HepG2 (cell line): Measurements from ENCODE around the gene NOL8. TPM values are rescaled to one million over a fixed set of nuclear protein-coding genes. Genes with fewer than 3 reads are reported as not detected.

Experiments
- AGO1 ChIP-seq: fragments of 200-400 bp; formaldehyde crosslinking; IDR thresholded peaks from 2 replicates; pipeline ENCODE4 v1.6.1; 2017; ENCODE audit warnings: mild to moderate bottlenecking, low read depth, low read length, moderate library complexity; ENCODE audit not compliant: poor library complexity, severe bottlenecking
- ASH2L ChIP-seq: fragments of 300-600, 200-600 bp; sonication (generic); IDR thresholded peaks from 2 replicates; pipeline ENCODE4 v1.7.0; 2017; ENCODE audit warnings: low read depth, mild to moderate bottlenecking, moderate library complexity, mixed read lengths, low read length; ENCODE audit not compliant: insufficient read length
- CBX5 ChIP-seq: sonication (generic); formaldehyde crosslinking; IDR thresholded peaks from 2 replicates; pipeline ENCODE4 v1.4.0; 2020; ENCODE audit warnings: missing genetic modification reagents, borderline replicate concordance
- CHD4 ChIP-seq: fragments of 200-600 bp; sonication (generic); IDR thresholded peaks from 2 replicates; pipeline ENCODE4 v1.7.0; 2017; ENCODE audit warnings: mild to moderate bottlenecking, low read length, borderline replicate concordance
- GFI1 ChIP-seq: sonication (generic); formaldehyde crosslinking; IDR thresholded peaks from 2 replicates; pipeline ENCODE4 v1.5.0; 2020; ENCODE audit warnings: missing genetic modification reagents, mild to moderate bottlenecking, borderline replicate concordance
- HIVEP1 ChIP-seq: sonication (generic); formaldehyde crosslinking; IDR thresholded peaks from 2 replicates; pipeline ENCODE4 v1.4.0; 2020; ENCODE audit warnings: mild to moderate bottlenecking, missing genetic modification reagents
- JUND ChIP-seq: sonication (generic); formaldehyde crosslinking; IDR thresholded peaks from 2 replicates; pipeline ENCODE4 v1.8.0; 2022; ENCODE audit warnings: mild to moderate bottlenecking, missing genetic modification reagents
- NFRKB ChIP-seq: fragments of 450-650 bp; IDR thresholded peaks from 2 replicates; pipeline ENCODE4 v1.6.1; 2017
- PAF1 ChIP-seq: IDR thresholded peaks from 2 replicates; pipeline ENCODE4 v1.6.1; 2016; ENCODE audit warnings: missing genetic modification reagents, missing compliant biosample characterization
- POLR2AphosphoS5 ChIP-seq: IDR thresholded peaks from 2 replicates; pipeline ENCODE4 v1.6.1; 2012; ENCODE audit warnings: low read depth, low read length
- PPARG ChIP-seq: conservative IDR thresholded peaks from 2 replicates; pipeline ENCODE4 v1.6.1; 2016; ENCODE audit warnings: missing biosample characterization, missing genetic modification reagents
- RFXANK ChIP-seq: IDR thresholded peaks from 2 replicates; pipeline ENCODE4 v1.6.1; 2016
- SCMH1 ChIP-seq: sonication (generic); formaldehyde crosslinking; IDR thresholded peaks from 2 replicates; pipeline ENCODE4 v1.9.0; 2021; ENCODE audit warnings: missing genetic modification reagents, mild to moderate bottlenecking, borderline replicate concordance
- SMAD1 ChIP-seq: sonication (generic); formaldehyde crosslinking; IDR thresholded peaks from 2 replicates; pipeline ENCODE4 v1.4.0; 2020; ENCODE audit warnings: missing genetic modification reagents, low read depth, mild to moderate bottlenecking, borderline replicate concordance
- TARDBP ChIP-seq: sonication (generic); formaldehyde crosslinking; IDR thresholded peaks from 2 replicates; pipeline ENCODE4 v1.8.0; 2022; ENCODE audit warnings: mild to moderate bottlenecking, missing genetic modification reagents
- TMF1 ChIP-seq: sonication (generic); formaldehyde crosslinking; IDR thresholded peaks from 2 replicates; pipeline ENCODE4 v1.8.1; 2022; ENCODE audit warnings: low read depth, missing genetic modification reagents
- ZBTB20 ChIP-seq: sonication (generic); formaldehyde crosslinking; IDR thresholded peaks from 2 replicates; pipeline ENCODE4 v1.8.1; 2023; ENCODE audit warnings: missing genetic modification reagents, low read depth, mild to moderate bottlenecking, borderline replicate concordance
- ZC3H13 ChIP-seq: sonication (generic); formaldehyde crosslinking; IDR thresholded peaks from 2 replicates; pipeline ENCODE4 v1.8.1; 2023; ENCODE audit warnings: mild to moderate bottlenecking, missing genetic modification reagents, moderate library complexity
- ZNF572 ChIP-seq: sonication (generic); formaldehyde crosslinking; IDR thresholded peaks from 2 replicates; pipeline ENCODE4 v1.5.1; 2020; ENCODE audit warnings: mild to moderate bottlenecking, missing genetic modification reagents
- ZNF761 ChIP-seq: sonication (generic); formaldehyde crosslinking; conservative IDR thresholded peaks from 2 replicates; pipeline ENCODE4 v1.4.0; 2020; ENCODE audit warnings: mild to moderate bottlenecking, missing genetic modification reagents
- ZNF883 ChIP-seq: sonication (generic); formaldehyde crosslinking; IDR thresholded peaks from 2 replicates; pipeline ENCODE4 v1.5.1; 2020; ENCODE audit warnings: mild to moderate bottlenecking, missing genetic modification reagents; ENCODE audit errors: not compliant biosample characterization
- polyA plus RNA-seq, 8 experiments: library from polyadenylated mRNA; depleted of rRNA in 3 of 8; stranded (reverse) in 7 of 8; unstranded in 1 of 8; fragments of >200 nt; fragmentation: Illumina TruSeq in 4 of 8; extraction: Trizol in 4 of 8; gene quantifications; 2 replicates each; pipeline versions ENCODE4 v1.2.1 to v1.2.3, GENCODE V29; 2011 to 2016; ENCODE audit warnings: low read depth in 4 of 8, missing spikeins in 1 of 8, mixed read lengths in 1 of 8; ENCODE audit not compliant: insufficient read depth in 1 of 8
- total RNA-seq, 5 experiments: library from RNA; depleted of rRNA; stranded (reverse); fragments of >200 nt; fragmentation: Illumina TruSeq; extraction: Trizol; gene quantifications; 2 replicates each; pipeline ENCODE4 v1.2.3, GENCODE V29; 2016; ENCODE audit warnings: low read depth in 1 of 5
- TF ChIP-seq, protein P1 (sequence below): sonication (generic); formaldehyde crosslinking; IDR thresholded peaks from 2 replicates; pipeline ENCODE4 v1.5.0; 2020; ENCODE audit warnings: missing genetic modification reagents
- TF ChIP-seq, protein P2 (sequence below): sonication (generic); formaldehyde crosslinking; IDR thresholded peaks from 2 replicates; pipeline ENCODE4 v1.5.1; 2020; ENCODE audit warnings: mild to moderate bottlenecking, missing genetic modification reagents, moderate library complexity
- TF ChIP-seq, protein P3 (sequence below): sonication (generic); formaldehyde crosslinking; IDR thresholded peaks from 2 replicates; pipeline ENCODE4 v1.4.0; 2020; ENCODE audit warnings: mild to moderate bottlenecking, missing genetic modification reagents, borderline replicate concordance

The NOL8 gene
- total and polyA plus RNA-seq, 2 of the 13 experiments (the other 11 are each of a cell fraction or from before 2014, with no cell fraction given) = 12.8 to 36.3 TPM

DNA sequence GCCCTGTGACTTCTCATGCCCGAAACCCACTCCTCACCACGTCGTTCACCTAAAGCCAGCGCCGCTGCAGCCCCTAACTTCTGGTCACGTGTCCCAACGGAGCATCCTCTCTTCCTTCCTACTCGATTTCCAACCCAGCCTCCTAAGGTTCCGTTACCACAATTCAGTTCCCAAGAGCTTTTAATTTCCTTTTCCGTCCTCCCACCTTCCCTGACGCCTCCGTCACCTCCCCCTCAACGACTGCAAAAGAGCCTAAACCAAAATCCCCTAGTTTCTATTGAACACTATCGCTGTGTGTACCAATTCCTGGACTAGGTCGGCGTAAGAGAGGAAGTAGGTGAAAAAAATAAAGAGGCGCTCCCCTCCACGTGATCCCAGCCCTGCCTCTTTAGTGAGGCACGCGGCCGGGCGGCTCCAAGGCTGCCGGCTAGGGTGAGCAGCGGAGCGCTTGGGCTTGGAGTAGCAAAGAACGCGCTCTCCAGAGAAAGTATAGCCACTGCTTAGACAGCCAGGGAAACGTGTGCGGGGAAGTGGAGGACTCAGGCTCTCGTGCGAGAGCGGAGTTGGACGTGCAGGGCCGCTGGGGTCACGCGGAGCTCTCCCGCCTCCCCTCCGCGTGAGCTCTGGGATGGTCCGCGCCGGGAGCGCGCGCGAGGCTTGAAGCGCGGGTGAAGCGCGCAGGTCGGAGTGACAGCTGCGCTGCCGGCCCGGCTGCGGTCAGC, at the start of gene NOL8, which contains the start of gene CENPP (continued):
- TF ChIP-seq, protein P1, sequence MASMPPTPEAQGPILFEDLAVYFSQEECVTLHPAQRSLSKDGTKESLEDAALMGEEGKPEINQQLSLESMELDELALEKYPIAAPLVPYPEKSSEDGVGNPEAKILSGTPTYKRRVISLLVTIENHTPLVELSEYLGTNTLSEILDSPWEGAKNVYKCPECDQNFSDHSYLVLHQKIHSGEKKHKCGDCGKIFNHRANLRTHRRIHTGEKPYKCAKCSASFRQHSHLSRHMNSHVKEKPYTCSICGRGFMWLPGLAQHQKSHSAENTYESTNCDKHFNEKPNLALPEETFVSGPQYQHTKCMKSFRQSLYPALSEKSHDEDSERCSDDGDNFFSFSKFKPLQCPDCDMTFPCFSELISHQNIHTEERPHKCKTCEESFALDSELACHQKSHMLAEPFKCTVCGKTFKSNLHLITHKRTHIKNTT (CRISPR knock-in tag) = no peak
- TF ChIP-seq SMAD1 (CRISPR knock-in tag) (no peak), HIVEP1 (CRISPR knock-in tag) (peak; percentile 63), ASH2L (peak; percentile 100), POLR2AphosphoS5 (peak; percentile 94), ZNF761 (no peak), TARDBP (CRISPR knock-in tag) (no peak; the same call in 1 of the 2 replicates), SCMH1 (CRISPR knock-in tag) (no peak), GFI1 (CRISPR knock-in tag) (0 out of 2 replicates have a peak, but pooled peaks have one; percentile 42), PPARG (CRISPR knock-in tag) (no peak), CHD4 (no peak), ZBTB20 (peak; percentile 63; the same call in 1 of the 2 replicates), JUND (CRISPR knock-in tag) (no peak), ZNF883 (CRISPR knock-in tag) (no peak), CBX5 (CRISPR knock-in tag) (peak; percentile 87), ZNF572 (CRISPR knock-in tag) (no peak), PAF1 (no peak), AGO1 (no peak), TMF1 (CRISPR knock-in tag) (no peak), ZC3H13 (CRISPR knock-in tag) (0 out of 2 replicates have a peak, but pooled peaks have one; percentile 11), NFRKB (peak; percentile 15; the same call in 1 of the 2 replicates), RFXANK (0 out of 2 replicates have a peak, but pooled peaks have one; percentile 76)
- TF ChIP-seq, protein P2, sequence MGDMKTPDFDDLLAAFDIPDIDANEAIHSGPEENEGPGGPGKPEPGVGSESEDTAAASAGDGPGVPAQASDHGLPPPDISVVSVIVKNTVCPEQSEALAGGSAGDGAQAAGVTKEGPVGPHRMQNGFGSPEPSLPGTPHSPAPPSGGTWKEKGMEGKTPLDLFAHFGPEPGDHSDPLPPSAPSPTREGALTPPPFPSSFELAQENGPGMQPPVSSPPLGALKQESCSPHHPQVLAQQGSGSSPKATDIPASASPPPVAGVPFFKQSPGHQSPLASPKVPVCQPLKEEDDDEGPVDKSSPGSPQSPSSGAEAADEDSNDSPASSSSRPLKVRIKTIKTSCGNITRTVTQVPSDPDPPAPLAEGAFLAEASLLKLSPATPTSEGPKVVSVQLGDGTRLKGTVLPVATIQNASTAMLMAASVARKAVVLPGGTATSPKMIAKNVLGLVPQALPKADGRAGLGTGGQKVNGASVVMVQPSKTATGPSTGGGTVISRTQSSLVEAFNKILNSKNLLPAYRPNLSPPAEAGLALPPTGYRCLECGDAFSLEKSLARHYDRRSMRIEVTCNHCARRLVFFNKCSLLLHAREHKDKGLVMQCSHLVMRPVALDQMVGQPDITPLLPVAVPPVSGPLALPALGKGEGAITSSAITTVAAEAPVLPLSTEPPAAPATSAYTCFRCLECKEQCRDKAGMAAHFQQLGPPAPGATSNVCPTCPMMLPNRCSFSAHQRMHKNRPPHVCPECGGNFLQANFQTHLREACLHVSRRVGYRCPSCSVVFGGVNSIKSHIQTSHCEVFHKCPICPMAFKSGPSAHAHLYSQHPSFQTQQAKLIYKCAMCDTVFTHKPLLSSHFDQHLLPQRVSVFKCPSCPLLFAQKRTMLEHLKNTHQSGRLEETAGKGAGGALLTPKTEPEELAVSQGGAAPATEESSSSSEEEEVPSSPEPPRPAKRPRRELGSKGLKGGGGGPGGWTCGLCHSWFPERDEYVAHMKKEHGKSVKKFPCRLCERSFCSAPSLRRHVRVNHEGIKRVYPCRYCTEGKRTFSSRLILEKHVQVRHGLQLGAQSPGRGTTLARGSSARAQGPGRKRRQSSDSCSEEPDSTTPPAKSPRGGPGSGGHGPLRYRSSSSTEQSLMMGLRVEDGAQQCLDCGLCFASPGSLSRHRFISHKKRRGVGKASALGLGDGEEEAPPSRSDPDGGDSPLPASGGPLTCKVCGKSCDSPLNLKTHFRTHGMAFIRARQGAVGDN (CRISPR knock-in tag) = peak; percentile 92
- TF ChIP-seq, protein P3, sequence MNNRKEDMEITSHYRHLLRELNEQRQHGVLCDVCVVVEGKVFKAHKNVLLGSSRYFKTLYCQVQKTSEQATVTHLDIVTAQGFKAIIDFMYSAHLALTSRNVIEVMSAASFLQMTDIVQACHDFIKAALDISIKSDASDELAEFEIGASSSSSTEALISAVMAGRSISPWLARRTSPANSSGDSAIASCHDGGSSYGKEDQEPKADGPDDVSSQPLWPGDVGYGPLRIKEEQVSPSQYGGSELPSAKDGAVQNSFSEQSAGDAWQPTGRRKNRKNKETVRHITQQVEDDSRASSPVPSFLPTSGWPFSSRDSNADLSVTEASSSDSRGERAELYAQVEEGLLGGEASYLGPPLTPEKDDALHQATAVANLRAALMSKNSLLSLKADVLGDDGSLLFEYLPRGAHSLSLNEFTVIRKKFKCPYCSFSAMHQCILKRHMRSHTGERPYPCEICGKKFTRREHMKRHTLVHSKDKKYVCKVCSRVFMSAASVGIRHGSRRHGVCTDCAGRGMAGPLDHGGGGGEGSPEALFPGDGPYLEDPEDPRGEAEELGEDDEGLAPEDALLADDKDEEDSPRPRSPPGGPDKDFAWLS = no peak
